Measurements from ENCODE around the gene WDFY3. TPM values are rescaled to one million over a fixed set of nuclear protein-coding genes. Genes with fewer than 3 reads are reported as not detected.
"Not testable (repeated sequence)": the region's sequence is repeated elsewhere in the genome, so short reads cannot be mapped to it uniquely, and the experiment has no call there.

WDFY3 gene
- total and polyA plus RNA-seq, 2 of the 13 experiments (the other 11 are each of a cell fraction or from before 2014, with no cell fraction given), result 16.7 to 24.5 TPM

- TF ChIP-seq ASH2L (IDR thresholded peaks at IDR 0.05; ENCODE audit: insufficient read length, low read depth, low read length) (no peak), LCORL (IDR thresholded peaks at IDR 0.05) (no peak), LCORL (CRISPR knock-in tag; IDR thresholded peaks at IDR 0.05) (no peak), UBTF (CRISPR knock-in tag; IDR thresholded peaks at IDR 0.05) (no peak), MAZ (IDR thresholded peaks at IDR 0.05; ENCODE audit: borderline replicate concordance, low read depth, low read length) (no peak), MAZ (CRISPR knock-in tag; IDR thresholded peaks at IDR 0.05; ENCODE audit: low read depth) (no peak), ZNF280B (CRISPR knock-in tag; IDR thresholded peaks at IDR 0.05; ENCODE audit: borderline replicate concordance) (no peak), KAT2B (IDR thresholded peaks at IDR 0.05; ENCODE audit: borderline replicate concordance, low read depth, low read length) (no peak), ZNF768 (CRISPR knock-in tag; IDR thresholded peaks at IDR 0.05) (no peak)
Observed at GRCh38 chr4:84808332-84808731, 158.2 kb downstream of the WDFY3 start (continued).

DNA sequence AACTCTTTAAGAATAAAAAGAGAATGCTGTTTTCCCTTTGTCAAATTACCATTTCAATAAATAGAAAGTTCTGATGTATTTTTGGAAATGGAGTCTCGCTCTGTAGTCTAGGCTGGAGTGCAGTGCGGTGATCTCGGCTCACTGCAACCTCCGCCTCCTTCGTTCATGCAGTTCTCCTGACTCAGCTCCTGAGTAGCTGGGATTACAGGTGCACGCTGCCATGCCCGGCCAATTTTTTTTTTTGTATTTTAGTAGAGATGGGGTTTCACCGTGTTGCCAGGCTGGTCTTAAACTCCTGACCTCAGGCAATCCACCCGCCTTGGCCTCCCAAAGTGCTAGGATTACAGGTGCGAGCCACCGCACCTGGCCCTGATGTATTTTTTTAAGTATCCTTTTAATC is 159.9 kb downstream of the WDFY3 start:
- H3K9ac ChIP-seq (ENCODE audit: insufficient read depth, low read depth, low read length); H3K9me3 ChIP-seq (ENCODE audit: low read length); H3K27me3 ChIP-seq (ENCODE audit: control insufficient read depth in 1 of 2, insufficient read depth in 2 of 2, low read length in 2 of 2); POLR2A ChIA-PET; H3K79me2 ChIP-seq (ENCODE audit: insufficient read depth, low read length); CTCF ChIA-PET (ENCODE audit: low intra/inter-chr PET ratio, low total read pairs); H3K4me1 ChIP-seq (ENCODE audit: insufficient read depth, low read length); H3K4me2 ChIP-seq (ENCODE audit: low read depth, low read length); FAIRE-seq; intact Hi-C loops (cut with micrococcal nuclease; ENCODE audit: unreplicated experiment); H4K20me1 ChIP-seq (ENCODE audit: insufficient read depth, low read length); H2AFZ ChIP-seq (ENCODE audit: low read length); in situ Hi-C loops (cut with HindIII; ENCODE audit: extremely low pct_ligation_motif_present, low pct_unique_long_range_greater_than_20kb); DNase-seq (ENCODE audit: low spot score); BruUV-seq (replicated peaks); ATAC-seq; H3K27ac ChIP-seq (ENCODE audit: extremely low read length, insufficient read depth, low read length); H3K4me3 ChIP-seq (replicated peaks in 1 of 3; ENCODE audit: insufficient read depth in 1 of 3, low read depth in 2 of 3, low read length in 3 of 3): not testable (repeated sequence)
- 98% methylated on average over 11 of the region's 11 CpGs for WGBS (ENCODE audit: low lambda C conversion rate)
- peaks cover 0 to 22% of the 10 kb centered on the region in 2 experiments; a peak in 4 of 5 replicates for H3K36me3 ChIP-seq (replicated peaks in 1 of 2; ENCODE audit: control insufficient read depth in 1 of 2, insufficient read depth in 2 of 2, low read length in 2 of 2)
